SU-DHL-6 (cell line): ENCODE results near the gene UBE2E2.

ENCODE experiments used
- H2AFZ ChIP-seq: fragments of 200-600 bp; sonication (generic); 2 replicates; pipeline ENCODE4 v1.6.1; 2014; ENCODE audit warnings: low read depth, mild to moderate bottlenecking, moderate library complexity, mixed read lengths, antibody characterized with exemption, low read length; ENCODE audit not compliant: severe bottlenecking
- H3F3A ChIP-seq: fragments of 200-600 bp; shearing (Covaris generic); 2 replicates; pipeline ENCODE4 v1.6.0; 2016; ENCODE audit warnings: antibody characterized with exemption, mild to moderate bottlenecking; ENCODE audit not compliant: insufficient read depth
- H3K27ac ChIP-seq: fragments of 200-600 bp; sonication (generic); 2 replicates; pipeline ENCODE4 v1.5.1; 2016; ENCODE audit warnings: low read depth, mild to moderate bottlenecking, low read length, moderate library complexity, mixed read lengths
- H3K27me3 ChIP-seq: fragments of 200-600 bp; sonication (generic), shearing (Covaris generic); 2 replicates; pipeline ENCODE4 v1.6.0; 2014; ENCODE audit warnings: mild to moderate bottlenecking, low read length
- H3K36me3 ChIP-seq: fragments of 200-600 bp; sonication (generic); 2 replicates; pipeline ENCODE4 v1.6.1; 2014; ENCODE audit warnings: mild to moderate bottlenecking, low read length, mixed read lengths
- H3K4me2 ChIP-seq: fragments of 300-600, 200-600 bp; shearing (Covaris generic), sonication (generic); 2 replicates; pipeline ENCODE4 v1.6.0; 2014; ENCODE audit warnings: low read length, low read depth, mild to moderate bottlenecking; ENCODE audit not compliant: poor library complexity, severe bottlenecking
- H3K4me3 ChIP-seq: fragments of 200-600 bp; sonication (generic); 2 replicates; pipeline ENCODE4 v1.5.1; 2014; ENCODE audit warnings: antibody characterized with exemption, low read length, mild to moderate bottlenecking, mixed read lengths; ENCODE audit not compliant: insufficient read depth, poor library complexity, severe bottlenecking
- H3K79me2 ChIP-seq: fragments of 200-600 bp; sonication (generic); 2 replicates; pipeline ENCODE4 v1.6.1; 2014; ENCODE audit warnings: mild to moderate bottlenecking, low read length, moderate library complexity; ENCODE audit not compliant: insufficient read depth
- H3K9ac ChIP-seq: fragments of 200-600 bp; sonication (generic); 2 replicates; pipeline ENCODE4 v1.7.0; 2014; ENCODE audit warnings: mild to moderate bottlenecking, low read length
- H3K9me2 ChIP-seq: fragments of 200-600 bp; sonication (generic); replicated peaks from 2 replicates; pipeline ENCODE4 v1.6.1; 2014; ENCODE audit warnings: low read length; ENCODE audit not compliant: insufficient read depth
- H3K9me3 ChIP-seq: fragments of 200-600 bp; sonication (generic); 2 replicates; pipeline ENCODE4 v1.6.1; 2014; ENCODE audit warnings: low read length, mixed read lengths; ENCODE audit not compliant: insufficient read depth
- H4K20me1 ChIP-seq: fragments of 200-600 bp; sonication (generic); 2 replicates; pipeline ENCODE4 v1.6.1; 2014; ENCODE audit warnings: low read depth, mild to moderate bottlenecking, antibody characterized with exemption, low read length, moderate library complexity, mixed read lengths
- EZH2phosphoT487 ChIP-seq: fragments of 200-600 bp; sonication (generic), shearing (Covaris generic); conservative IDR thresholded peaks from 2 replicates; pipeline ENCODE4 v1.6.1; 2018; ENCODE audit warnings: mild to moderate bottlenecking, antibody characterized with exemption, low read length, moderate library complexity, mixed read lengths
- TF ChIP-seq, protein P1 (sequence below): fragments of 200-600 bp; sonication (generic); IDR thresholded peaks from one replicate; pipeline ENCODE4 v1.5.1; 2017; ENCODE audit warnings: antibody characterized with exemption, mild to moderate bottlenecking, low read length, moderate library complexity; ENCODE audit not compliant: insufficient read depth, poor library complexity, severe bottlenecking

The UBE2E2 gene

DNA sequence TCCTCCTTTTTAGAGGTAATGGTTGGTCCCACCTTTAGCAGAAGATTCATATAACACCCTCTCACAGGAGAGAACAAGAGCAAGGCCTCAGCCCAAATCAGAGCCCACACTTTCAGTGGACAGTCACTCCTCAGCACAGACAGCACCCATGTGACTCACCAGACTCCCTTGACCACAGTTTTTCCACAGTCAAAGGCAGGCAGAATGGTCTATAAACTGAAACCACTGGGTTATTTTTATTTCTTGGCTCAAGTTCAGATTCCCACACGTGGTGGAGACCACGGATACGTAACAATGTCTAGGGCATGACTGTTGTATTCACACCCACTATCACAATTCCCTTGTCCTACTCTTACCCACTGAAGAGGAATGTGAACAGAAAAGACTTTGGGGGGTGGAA, 364.8 kb downstream of the UBE2E2 start:
- no peaks in the 10 kb centered on the region for H3K79me2 ChIP-seq
- no peaks in the 10 kb centered on the region for H3F3A ChIP-seq
- no peak overlapping the region for H3K9ac ChIP-seq
- H3K27ac ChIP-seq = no peak overlapping the region
- H2AFZ ChIP-seq = no peak overlapping the region
- H3K4me2 ChIP-seq = no peak overlapping the region
- no peak overlapping the region for H3K4me3 ChIP-seq
- H4K20me1 ChIP-seq = no peaks in the 10 kb centered on the region
- H3K9me3 ChIP-seq = no peaks in the 10 kb centered on the region
- TF ChIP-seq, protein P1, sequence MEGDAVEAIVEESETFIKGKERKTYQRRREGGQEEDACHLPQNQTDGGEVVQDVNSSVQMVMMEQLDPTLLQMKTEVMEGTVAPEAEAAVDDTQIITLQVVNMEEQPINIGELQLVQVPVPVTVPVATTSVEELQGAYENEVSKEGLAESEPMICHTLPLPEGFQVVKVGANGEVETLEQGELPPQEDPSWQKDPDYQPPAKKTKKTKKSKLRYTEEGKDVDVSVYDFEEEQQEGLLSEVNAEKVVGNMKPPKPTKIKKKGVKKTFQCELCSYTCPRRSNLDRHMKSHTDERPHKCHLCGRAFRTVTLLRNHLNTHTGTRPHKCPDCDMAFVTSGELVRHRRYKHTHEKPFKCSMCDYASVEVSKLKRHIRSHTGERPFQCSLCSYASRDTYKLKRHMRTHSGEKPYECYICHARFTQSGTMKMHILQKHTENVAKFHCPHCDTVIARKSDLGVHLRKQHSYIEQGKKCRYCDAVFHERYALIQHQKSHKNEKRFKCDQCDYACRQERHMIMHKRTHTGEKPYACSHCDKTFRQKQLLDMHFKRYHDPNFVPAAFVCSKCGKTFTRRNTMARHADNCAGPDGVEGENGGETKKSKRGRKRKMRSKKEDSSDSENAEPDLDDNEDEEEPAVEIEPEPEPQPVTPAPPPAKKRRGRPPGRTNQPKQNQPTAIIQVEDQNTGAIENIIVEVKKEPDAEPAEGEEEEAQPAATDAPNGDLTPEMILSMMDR = no peak
- no peak for TF ChIP-seq EZH2phosphoT487
- no peaks in the 10 kb centered on the region for H3K27me3 ChIP-seq
- no peaks in the 10 kb centered on the region for H3K9me2 ChIP-seq
- H3K36me3 ChIP-seq = no peaks in the 10 kb centered on the region

DNA sequence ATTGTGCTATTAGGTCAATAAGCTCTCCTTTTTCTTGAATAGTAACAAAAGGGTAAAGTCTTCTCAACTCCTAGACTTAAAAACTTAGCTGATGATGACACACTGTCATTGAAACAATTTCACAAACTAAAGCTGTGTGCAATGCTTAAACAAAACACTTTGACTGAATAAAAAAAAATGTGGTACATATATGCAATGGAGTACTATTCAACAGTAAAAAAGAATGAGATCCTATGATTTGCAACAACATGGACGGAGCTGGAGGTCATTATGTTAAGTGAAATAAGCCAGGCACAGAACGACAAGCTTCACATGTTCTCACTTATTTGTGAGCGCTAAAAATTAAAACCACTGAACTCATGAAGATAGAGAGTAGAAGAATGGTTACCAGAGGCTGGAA, 370.7 kb downstream of the UBE2E2 start:
- TF ChIP-seq, protein P1 = no peak
- TF ChIP-seq EZH2phosphoT487 = no peak
- Histone ChIP-seq H4K20me1 (no peaks in the 10 kb centered on the region), H3K27ac (no peak overlapping the region), H3K4me2 (no peak overlapping the region), H3K27me3 (no peaks in the 10 kb centered on the region), H3K9me3 (no peaks in the 10 kb centered on the region), H3K79me2 (no peaks in the 10 kb centered on the region), H3K36me3 (no peaks in the 10 kb centered on the region), H3K4me3 (no peak overlapping the region), H3K9me2 (no peaks in the 10 kb centered on the region), H2AFZ (no peak overlapping the region), H3K9ac (no peak overlapping the region), H3F3A (no peaks in the 10 kb centered on the region)

DNA sequence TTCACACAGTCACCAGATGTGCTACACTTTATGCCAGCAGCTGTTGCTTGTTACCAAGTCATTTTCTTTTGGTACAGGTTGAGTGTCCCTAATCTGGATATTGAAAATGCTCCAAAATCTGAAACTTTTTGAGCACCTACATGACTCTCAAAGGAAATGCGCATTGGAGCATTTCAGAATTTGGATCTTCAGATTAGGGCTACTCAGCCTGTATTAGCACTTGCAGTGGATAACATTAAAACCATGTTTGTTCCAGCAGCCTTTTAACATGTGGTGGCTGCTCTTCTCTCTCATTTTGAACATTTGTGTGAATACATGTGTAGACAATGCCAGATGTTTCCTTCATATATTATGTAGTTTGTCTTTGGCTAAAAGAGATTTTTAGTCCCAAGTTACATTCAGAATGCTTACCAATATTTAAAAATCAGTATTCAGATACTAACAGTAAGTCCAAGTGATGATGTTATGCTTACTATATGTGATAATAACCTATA, 371.7 kb downstream of the UBE2E2 start:
- Histone ChIP-seq H2AFZ (no peak overlapping the region), H3K79me2 (no peaks in the 10 kb centered on the region), H3K36me3 (no peaks in the 10 kb centered on the region), H3K9ac (no peak overlapping the region), H3K9me2 (no peaks in the 10 kb centered on the region), H3K4me3 (no peak overlapping the region), H3K4me2 (no peak overlapping the region), H3K27me3 (no peaks in the 10 kb centered on the region), H3F3A (no peaks in the 10 kb centered on the region), H3K9me3 (no peaks in the 10 kb centered on the region), H3K27ac (no peak overlapping the region), H4K20me1 (no peaks in the 10 kb centered on the region)
- TF ChIP-seq, protein P1 = no peak
- TF ChIP-seq EZH2phosphoT487 = no peak

GRCh38 chr3:23575697-23576096, 372.6 kb downstream of the UBE2E2 start:
- Histone ChIP-seq H3K4me3 (no peak overlapping the region), H3K36me3 (no peaks in the 10 kb centered on the region), H3F3A (no peaks in the 10 kb centered on the region), H2AFZ (no peak overlapping the region), H3K27ac (no peak overlapping the region), H3K9ac (no peak overlapping the region), H3K79me2 (no peaks in the 10 kb centered on the region), H3K9me2 (no peaks in the 10 kb centered on the region), H3K9me3 (no peaks in the 10 kb centered on the region), H4K20me1 (no peaks in the 10 kb centered on the region), H3K4me2 (no peak overlapping the region), H3K27me3 (no peaks in the 10 kb centered on the region)
- no peak for TF ChIP-seq EZH2phosphoT487
- TF ChIP-seq, protein P1 = no peak
